Thyroid gland (tissue), 4 donors: ENCODE data around the gene INVS.
"Not testable (repeated sequence)": the region's sequence is repeated elsewhere in the genome, so short reads cannot be mapped to it uniquely, and the experiment has no call there.

Experiments
- CTCF ChIP-seq, 6 experiments: fragments of 200-600 bp in 3 of 6; fragments of 450-650 bp in 3 of 6; sonication (generic) in 3 of 6; IDR thresholded peaks; one replicate each; pipeline ENCODE4 v1.5.1; 2016 to 2019; ENCODE audit warnings: antibody characterized with exemption in 6 of 6, mild to moderate bottlenecking in 2 of 6, inconsistent platforms in 1 of 6, moderate library complexity in 1 of 6
- POLR2A ChIP-seq, 2 donors: fragments of 450-650 bp; IDR thresholded peaks; one replicate each; pipeline ENCODE4 v1.6.1; 2017; ENCODE audit warnings: antibody characterized with exemption in 2 of 2, mild to moderate bottlenecking in 2 of 2, moderate library complexity in 1 of 2

GRCh38 chr9:100094411-100094810, 4.6 kb upstream of the INVS start:
- not testable (repeated sequence) for TF ChIP-seq CTCF, POLR2A (IDR thresholded peaks at IDR 0.05)
